ENCODE results near the gene RAP2A.
A peak's percentile ranks its signal among the peaks of the same experiment; 100 is the strongest.

RAP2A gene

DNA sequence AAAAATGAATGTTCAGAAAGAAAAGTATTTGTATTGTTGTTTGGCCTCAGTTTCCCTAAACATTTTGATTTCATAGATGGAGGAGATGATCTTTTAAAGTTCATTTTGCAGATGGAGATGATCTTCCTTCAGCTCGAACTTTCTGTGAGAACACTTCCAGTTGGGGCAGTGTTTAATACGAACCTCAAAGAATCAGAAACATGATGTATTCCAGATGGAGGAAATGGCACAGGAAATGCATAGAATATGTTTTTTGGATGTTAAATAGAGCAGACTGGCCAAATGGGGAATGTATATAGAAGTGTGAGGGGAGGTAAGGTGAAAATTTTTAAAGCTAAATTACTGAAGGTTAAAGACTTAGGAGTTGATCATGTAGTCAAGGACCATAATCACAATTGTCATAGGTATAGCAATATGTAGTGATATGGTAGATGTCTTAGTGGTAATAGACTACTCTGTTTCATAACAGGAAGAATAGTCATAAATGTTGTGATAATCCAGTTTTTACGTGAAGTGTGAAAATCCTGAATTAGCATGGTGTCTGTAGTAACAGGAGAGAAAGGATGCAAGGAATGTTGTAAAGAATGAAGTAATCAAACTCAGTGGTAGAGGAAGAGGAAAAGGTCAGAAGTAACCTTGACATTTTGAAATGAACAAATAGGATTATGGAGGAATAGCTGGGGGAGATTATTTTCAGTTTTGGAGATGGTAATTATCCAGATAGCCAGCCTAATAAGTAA lies 5.1 kb downstream of the RAP2A start:
- no peak overlapping the region for H3K27ac ChIP-seq
- TF ChIP-seq, protein P1, sequence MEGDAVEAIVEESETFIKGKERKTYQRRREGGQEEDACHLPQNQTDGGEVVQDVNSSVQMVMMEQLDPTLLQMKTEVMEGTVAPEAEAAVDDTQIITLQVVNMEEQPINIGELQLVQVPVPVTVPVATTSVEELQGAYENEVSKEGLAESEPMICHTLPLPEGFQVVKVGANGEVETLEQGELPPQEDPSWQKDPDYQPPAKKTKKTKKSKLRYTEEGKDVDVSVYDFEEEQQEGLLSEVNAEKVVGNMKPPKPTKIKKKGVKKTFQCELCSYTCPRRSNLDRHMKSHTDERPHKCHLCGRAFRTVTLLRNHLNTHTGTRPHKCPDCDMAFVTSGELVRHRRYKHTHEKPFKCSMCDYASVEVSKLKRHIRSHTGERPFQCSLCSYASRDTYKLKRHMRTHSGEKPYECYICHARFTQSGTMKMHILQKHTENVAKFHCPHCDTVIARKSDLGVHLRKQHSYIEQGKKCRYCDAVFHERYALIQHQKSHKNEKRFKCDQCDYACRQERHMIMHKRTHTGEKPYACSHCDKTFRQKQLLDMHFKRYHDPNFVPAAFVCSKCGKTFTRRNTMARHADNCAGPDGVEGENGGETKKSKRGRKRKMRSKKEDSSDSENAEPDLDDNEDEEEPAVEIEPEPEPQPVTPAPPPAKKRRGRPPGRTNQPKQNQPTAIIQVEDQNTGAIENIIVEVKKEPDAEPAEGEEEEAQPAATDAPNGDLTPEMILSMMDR (conservative IDR thresholded peaks at IDR 0.05), result no peak

DNA sequence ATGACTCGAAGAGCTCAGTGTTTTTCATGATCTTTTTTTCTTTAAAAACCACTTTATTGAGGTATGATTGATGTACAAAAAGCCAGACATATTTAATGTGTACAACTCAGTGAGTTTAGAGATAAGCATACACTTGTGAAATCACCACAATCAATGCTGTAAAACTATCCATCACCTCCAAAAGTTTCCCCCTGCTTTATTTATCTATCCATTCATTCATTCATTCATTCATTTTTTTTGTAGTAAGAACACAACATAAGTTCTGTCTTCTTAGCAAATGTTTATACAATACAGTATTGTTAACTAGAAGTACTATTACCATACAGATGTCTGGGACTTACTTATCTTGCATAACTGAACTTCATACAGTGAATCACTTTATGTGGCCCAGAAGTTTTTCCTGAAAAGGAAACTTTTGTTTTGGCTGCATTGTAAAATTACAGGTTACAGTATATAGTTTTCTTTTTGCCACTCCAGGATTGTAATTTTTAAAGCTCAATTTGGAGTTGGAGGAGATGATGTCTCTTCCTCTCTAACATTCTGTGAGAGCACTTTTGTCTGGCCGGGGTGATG lies 6.7 kb downstream of the RAP2A start:
- no peak overlapping the region for H3K27ac ChIP-seq
- TF ChIP-seq, protein P1 (conservative IDR thresholded peaks at IDR 0.05), result no peak

DNA sequence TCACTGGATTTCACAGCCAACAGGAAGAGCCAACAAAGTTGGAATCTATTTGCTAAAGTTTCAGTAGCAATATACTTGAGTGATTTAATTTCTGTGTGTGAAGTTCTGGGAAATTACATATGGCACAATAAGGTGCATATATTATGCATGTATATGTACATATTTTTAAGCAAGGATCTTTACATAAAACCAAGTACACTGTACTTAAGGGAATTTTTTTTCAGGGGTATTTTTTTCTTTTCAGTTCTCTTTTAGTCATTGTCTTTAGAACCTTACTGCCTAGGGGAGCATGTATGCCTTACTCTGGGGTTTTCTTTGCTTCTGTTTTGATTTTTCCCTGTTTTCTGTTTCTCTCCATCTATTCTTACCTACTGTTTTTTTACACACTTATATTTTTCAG lies 7.4 kb downstream of the RAP2A start:
- no peak overlapping the region for H3K27ac ChIP-seq
- TF ChIP-seq, protein P1 (conservative IDR thresholded peaks at IDR 0.05), result no peak

DNA sequence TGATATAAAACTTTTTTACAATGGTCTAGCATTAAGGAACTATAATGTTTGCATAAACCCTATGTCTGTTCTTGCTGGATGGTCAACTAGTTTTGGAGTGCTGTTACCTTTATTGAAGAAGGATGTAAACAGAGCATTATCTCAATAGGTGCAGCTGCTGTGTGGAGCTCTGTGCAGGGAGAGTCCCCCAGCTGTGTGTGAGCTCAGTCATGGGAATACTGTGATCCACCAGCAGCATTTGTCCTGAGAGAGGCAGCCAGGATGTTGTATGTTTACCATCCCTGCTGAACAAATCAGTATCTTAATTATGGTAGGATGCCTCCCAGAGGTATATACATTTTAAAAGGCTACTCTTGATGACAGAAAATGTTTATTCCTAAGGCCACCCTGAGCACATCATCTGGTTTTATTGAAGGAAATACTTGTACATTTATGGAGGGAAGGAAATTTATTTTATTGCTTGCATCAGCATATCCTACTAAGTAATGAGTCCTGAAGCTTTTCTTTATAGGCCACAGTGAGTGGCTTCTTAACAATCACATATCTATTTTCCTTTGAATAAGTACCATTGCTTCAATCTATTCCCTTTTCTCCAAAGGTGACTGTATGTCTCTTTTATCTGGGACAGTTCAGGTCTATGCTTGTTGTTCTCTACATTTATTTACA lies 11.7 kb downstream of the RAP2A start:
- TF ChIP-seq, protein P1 (conservative IDR thresholded peaks at IDR 0.05), result no peak
- H3K27ac ChIP-seq, result peak overlapping the region; percentile 23; the same call in 1 of the 2 replicates

DNA sequence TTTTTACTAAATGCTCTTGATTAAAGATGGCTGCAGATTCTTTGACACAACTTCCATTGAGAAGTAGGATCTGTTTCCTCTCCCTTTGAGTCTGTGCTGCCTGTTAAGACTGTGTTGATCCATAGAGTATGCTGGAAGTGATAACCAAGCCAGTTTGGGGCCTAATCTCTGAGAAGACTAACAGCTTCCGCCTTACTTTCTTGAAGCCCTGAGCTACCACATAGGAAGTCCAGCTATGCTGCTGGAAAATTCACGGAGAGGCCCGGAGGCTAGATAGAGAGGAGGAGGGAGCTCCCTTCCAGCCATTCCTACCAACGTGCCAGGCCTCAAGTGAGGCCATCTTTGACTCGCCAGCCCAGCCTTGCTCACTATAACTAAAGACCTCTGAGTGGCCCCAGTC lies 12.5 kb downstream of the RAP2A start:
- peak overlapping the region; percentile 23; the same call in 1 of the 2 replicates for H3K27ac ChIP-seq
- TF ChIP-seq, protein P1 (conservative IDR thresholded peaks at IDR 0.05), result no peak

DNA sequence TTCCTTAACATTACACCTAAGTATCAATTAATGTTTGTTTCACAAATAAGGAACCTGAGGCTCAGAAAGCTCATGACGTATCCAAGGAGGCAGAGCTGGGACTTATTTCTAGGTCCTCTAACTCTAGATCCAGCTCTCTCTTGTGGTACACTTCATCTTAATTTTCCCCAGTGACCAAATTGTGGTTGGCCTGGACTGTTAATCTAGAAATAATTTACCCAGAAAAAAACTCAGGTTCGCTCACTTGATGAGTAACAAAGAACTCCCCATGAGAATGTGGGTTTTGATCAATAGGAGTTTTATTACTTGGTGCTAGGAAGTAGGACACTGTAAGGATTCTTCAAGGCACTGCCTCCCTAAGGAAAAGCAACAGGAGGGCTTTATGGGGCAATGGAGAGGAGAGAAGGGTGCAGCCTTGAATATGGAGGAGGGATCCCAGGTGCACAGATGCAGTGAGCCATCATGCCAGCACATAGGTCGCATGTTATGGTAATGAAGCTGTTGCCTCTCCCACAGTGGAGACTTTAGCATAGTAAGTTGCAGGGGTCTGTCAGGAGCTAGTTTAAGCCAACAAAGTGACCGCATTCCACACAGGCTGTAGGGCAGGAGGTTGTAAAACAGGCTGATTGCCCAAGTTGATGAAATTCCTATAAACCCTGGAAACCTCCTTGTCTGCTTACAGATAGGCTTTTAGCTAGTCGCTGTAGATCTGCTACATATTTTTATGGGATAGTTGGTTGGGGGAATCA lies 14.7 kb downstream of the RAP2A start:
- TF ChIP-seq, protein P1 (conservative IDR thresholded peaks at IDR 0.05), result no peak
- no peak overlapping the region for H3K27ac ChIP-seq

DNA sequence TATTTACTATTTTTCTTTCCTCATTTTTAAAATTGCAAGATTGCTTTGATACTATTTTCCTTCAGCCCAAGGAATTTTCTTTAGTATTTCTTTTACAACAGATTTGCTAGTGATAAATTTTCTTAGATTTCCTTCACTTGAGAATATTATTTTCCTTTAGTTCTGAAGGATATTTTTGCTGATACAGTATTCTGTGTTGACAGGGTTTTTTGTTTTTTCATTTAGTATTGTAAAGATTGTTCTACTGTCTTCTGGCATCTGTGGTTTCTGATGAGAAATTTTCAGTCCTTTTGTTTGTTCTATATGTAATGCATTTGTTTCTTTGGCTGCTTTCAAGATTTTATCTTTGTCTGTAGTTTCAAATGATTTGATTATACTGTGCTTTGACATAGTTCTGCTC lies 20.7 kb downstream of the RAP2A start:
- no peak overlapping the region for H3K27ac ChIP-seq
- TF ChIP-seq, protein P1 (conservative IDR thresholded peaks at IDR 0.05), result no peak
